GM21737 (cell line): ENCODE results near the gene ARHGAP22.

Experiments
- ATAC-seq: cut with Tn5 transposase; IDR thresholded peaks from one replicate; pipeline ENCODE4 v1.9.1; 2021; ENCODE audit warnings: mild to moderate bottlenecking, moderate library complexity; ENCODE audit not compliant: unreplicated experiment

ARHGAP22 gene

GRCh38 chr10:48468130-48468790, 136.6 kb downstream of the ARHGAP22 start:
- ATAC-seq: no peak

- no peak for ATAC-seq
Observed at GRCh38 chr10:48467669-48468068, 137.2 kb downstream of the ARHGAP22 start.

DNA sequence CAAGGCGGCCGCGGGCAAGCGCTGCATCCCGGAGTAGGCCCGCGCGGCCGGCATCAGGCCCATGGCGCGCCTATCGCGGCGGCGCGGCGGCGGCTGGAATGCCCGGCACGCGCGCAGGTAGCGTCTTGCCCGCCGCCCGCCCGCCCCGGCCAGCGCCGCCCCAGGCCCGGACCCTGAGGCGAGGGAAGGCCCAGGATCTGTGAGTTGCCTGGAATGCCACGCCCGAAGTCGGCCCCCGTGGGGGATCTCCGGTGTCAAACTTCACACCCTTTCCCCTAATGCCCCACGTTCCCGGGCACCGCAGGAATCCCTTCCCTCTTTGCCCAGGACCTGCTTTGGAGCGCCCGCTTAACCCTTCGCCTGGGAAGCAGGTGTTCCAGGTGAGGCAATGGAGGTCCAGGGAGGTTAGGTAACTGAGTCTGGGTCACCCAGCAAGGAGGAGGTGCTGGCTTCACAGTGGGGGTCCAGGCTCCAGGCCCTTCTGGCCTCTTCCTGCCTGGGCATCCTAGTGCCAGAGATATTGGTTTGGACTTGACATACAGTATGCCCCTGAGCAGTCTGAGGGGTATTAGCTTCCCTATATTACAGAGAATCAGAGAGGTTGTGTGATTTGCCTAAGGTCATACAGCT, 138.1 kb downstream of the ARHGAP22 start:
- ATAC-seq: no peak

GRCh38 chr10:48465860-48466521, 138.9 kb downstream of the ARHGAP22 start:
- no peak for ATAC-seq

DNA sequence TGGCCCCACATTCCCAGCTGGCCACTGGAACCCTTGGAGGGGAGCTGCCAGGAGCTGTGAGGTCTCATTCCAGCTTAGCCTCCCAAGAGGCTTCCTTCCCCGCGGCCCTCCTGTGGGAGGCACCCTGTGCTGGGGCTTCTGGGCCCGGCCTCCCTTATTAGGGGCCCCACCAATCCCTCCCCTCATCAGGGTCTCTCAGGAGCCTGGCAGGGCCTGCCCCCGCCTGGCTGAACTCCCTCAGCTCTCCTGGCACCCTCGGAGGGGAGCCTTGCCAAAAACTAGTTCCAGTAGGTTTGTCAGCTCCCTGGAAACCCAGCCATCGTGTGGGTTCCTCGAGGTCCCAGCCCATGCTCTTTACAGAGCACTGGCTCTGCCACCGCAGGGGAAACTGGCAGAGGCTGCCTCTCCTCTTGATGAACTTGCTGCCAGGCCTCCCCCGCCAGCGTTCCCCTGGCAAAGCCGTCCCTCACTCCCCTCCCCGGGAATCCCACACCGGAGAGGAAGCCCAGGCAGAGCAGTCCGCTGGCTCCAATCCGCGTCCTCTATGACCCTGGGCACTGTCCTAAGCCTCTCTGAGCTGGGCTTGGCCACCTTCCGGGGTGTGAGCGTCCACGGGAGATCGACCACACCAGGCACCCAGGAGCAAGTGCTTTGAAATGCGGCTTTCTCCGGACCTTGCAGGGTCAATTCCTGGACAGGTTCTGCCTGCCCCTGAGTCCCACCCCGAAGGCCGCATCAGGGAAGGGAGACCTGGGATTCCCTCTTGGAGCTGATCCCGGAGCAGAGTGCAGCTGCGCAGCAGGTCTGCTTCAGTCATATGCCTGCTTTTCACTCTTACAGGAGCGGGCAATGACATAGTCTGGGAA, 139.8 kb downstream of the ARHGAP22 start:
- ATAC-seq: no peak

- ATAC-seq: no peak
Observed at GRCh38 chr10:48464121-48464870, 140.6 kb downstream of the ARHGAP22 start.

DNA sequence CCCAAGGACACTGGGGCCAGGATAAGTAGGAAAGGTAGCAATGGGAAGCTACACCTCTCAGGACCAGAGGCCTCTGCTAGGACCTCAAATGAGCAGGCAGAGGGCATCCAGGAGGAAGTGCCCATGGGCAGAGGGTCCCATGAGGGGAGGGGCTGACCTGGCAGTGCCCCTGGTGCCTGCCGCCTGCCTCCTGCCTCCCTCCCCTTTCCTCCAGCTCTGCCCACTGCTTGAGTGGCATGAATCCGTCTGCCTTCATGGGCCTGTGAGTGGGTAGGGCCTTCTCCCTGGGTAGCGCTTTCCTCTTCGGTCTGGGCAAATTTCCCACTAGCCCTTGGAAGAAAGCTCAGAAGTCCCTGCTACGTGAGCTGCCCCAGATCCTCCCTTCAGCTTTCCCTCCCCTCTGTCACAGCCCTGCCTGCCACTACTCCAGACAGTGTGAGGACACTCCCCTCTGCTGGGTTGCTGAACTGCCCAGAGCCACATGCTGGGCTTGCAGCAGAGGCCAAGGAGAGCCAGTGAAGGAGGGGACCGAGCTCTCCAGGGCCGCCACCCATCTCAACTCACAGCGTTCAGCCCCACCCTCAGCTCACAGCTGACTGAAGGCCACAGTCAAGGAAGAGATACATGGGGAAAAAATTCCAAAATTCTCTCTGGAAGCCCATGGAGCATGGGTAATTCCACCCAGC, 141.4 kb downstream of the ARHGAP22 start:
- ATAC-seq: no peak

- no peak for ATAC-seq
Observed at GRCh38 chr10:48462482-48463020, 142.3 kb downstream of the ARHGAP22 start.

DNA sequence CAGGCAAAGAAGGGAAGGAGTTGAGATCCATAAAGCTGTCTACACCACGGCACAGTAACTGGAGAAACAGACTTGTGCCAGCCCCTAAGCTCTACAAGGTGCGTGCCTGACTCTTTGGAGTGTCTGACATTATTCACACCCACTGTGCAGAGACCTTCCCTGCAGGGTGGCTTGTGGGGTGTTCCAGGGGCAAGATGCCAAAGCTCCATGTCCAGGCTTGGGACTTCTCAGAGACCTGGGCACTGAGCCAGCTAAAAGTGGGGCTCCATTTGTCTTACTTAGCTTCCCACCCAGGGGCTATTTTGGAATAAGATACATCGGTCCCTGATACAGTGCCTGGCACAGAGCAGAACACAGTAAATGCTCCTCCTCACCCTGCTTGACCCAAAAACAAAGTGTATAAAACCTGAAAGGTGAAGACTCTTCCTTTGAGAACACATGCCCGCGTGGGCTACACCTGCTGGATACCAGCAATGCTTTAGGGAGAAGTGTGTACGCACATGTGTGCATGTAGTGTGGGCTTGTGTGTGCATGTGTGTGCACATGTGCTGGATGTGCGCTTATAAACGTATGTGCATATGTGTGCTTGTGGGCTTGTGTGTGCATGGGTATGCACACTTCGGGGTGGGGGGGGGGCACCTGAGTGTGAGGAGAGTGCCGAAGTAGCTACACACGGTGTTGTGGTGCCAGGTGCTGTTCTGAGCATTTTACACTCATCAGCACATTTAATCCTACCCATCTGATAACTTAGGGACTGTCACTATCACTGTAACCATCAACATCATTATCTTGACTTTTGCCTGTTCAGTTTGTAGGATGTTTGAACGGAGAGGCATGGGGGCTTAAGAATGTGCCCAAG, 143.0 kb downstream of the ARHGAP22 start:
- ATAC-seq: no peak

- ATAC-seq: no peak
Observed at GRCh38 chr10:48460182-48460581, 144.7 kb downstream of the ARHGAP22 start.

DNA sequence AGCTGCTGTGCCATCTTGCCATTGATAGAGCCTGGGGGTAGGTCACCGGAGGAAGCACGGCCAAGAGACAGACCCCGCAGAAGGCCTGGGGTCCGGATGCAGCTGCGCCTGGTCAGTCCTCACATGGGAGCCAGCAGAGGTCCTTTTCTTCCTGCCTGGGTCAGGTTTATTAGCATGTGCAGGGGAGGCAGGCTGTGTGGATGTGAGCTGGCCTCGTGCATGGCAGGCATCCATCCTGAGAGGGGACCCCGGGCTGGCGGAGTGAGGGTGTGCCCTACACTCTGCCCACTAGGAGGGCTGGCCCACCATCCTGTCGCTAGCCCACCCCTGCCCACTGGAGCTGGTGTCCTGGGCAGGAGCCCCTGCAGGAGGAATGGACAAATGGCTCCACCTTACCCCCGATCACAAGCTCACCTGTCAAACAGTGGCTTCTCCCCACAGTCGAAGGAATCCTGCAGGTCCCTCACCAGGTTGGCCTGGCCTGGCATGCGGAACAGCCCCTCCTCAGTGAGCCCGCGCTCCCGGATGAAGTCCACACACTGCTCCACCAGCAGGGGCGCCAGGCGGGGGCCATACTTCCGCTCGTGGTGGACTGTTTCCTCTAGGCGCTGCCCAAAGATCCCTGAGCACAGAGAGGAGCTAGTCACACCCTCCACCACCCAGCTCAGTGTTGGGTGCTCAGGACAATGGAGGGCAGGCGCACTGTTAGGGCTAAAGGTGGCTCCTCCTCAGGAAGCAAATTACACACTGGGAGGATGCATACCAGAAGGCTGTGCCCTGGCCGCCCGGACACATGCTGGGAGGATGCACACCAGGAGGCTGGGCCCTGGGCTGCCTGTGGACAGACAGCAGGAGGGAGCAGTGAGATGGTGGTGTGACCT, 145.4 kb downstream of the ARHGAP22 start:
- no peak for ATAC-seq

DNA sequence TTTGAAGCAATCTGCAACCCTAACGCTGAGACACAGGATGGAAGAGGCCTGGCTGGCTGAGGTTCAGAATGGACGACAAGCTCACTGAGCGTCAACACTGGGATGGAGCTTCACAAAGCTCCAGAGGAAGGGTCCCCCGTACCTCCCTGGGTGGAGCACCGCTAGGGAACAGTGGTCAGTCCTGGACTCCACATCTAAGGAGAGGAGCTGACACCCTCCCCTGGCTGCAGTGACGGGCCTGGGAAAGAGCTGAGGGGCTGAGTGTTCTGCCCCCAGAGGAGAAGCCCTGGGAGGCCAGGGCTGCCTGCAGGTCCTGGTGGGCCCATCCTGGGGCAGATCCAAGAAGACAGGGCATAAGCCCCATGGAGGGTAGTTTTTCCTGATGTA, 146.2 kb downstream of the ARHGAP22 start:
- no peak for ATAC-seq

GRCh38 chr10:48457949-48458661, 146.8 kb downstream of the ARHGAP22 start:
- ATAC-seq: no peak

DNA sequence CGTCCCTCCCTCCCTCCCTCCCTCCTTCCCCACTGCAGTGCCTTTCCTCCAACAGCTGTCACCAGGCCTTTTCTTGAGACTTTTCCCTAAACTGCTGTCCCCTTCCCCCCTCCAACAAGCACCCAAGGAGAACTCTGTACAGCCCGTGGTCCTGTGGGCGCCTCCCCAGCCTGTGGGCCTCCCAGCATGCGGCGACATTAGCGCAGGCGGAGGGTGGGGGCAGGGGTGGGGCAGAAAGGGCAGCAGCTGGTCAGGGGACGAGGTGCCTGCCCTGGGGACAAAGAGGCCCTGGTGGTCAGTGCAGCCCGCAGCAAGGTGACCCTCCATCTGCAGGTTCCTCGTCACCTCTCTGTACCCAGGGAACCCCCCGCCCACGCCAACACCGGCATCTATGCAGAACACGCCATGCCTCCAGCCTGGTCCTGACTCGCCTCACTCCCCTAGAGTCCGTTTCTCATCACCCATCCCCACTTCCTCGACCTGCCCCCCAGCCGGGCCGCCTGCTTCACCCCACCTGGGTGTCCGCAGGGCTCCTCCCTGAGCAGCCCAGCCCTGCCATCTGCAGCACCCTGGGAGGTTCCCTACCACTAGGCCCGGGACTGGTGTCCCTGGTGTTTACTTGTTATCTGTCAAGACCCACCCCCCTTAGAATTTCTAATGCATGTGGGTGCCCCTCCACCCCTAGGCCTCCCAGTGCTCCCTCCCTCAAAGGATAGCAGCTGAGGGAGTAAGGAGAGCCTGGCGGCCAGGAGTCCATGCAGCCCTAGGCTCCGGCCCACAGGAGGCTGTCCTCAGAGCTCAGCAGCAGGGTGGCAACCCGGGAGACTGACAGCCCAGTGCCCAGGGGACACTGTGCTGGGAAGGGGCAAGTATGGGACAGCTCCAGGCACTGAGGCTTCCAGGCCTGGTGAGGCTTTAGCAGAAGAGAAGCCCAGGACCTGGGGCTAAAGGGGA, 147.8 kb downstream of the ARHGAP22 start:
- no peak for ATAC-seq

GRCh38 chr10:48456361-48456804, 148.5 kb downstream of the ARHGAP22 start:
- no peak for ATAC-seq
